Esophagus (tissue), 2 donors: ENCODE results near the gene MAGEF1. TPM values are rescaled to one million over a fixed set of nuclear protein-coding genes. Genes with fewer than 3 reads are reported as not detected.
"Not testable (repeated sequence)": the region's sequence is repeated elsewhere in the genome, so short reads cannot be mapped to it uniquely, and the experiment has no call there.

Source experiments
- H3K27ac ChIP-seq, 2 donors: one replicate each; pipeline ENCODE4 v1.5.1; 2013; ENCODE audit warnings: low read depth in 2 of 2, mild to moderate bottlenecking in 2 of 2, inconsistent platforms in 1 of 2, low read length in 1 of 2, moderate library complexity in 1 of 2
- H3K27me3 ChIP-seq, 2 donors: one replicate each; pipeline ENCODE4 v1.6.1; 2013; ENCODE audit warnings: low read length in 2 of 2, control low read depth in 1 of 2, mild to moderate bottlenecking in 1 of 2; ENCODE audit not compliant: insufficient read depth in 2 of 2, control insufficient read depth in 1 of 2
- H3K36me3 ChIP-seq, 2 donors: one replicate each; pipeline ENCODE4 v1.6.1; 2013; ENCODE audit warnings: low read length in 1 of 2; ENCODE audit not compliant: control insufficient read depth in 2 of 2, insufficient read depth in 2 of 2
- H3K4me1 ChIP-seq, 2 donors: one replicate each; pipeline ENCODE4 v1.6.1; 2013; ENCODE audit warnings: low read length in 1 of 2; ENCODE audit not compliant: control insufficient read depth in 2 of 2, insufficient read depth in 2 of 2
- H3K4me3 ChIP-seq, 2 donors: one replicate each; pipeline ENCODE4 v1.5.1; 2013; ENCODE audit warnings: low read length in 2 of 2, mild to moderate bottlenecking in 2 of 2, low read depth in 1 of 2, moderate library complexity in 1 of 2
- H3K9me3 ChIP-seq, 2 donors: one replicate each; pipeline ENCODE4 v1.6.1; 2013; ENCODE audit warnings: mild to moderate bottlenecking in 2 of 2, low read depth in 1 of 2, low read length in 1 of 2, moderate library complexity in 1 of 2; ENCODE audit not compliant: control insufficient read depth in 2 of 2, insufficient read depth in 1 of 2
- WGBS, 2 donors: extraction: QIAGEN DNeasy Blood & Tissue Kit; methylation state at CpG; one replicate each; pipeline ENCODE4 v1.1.7; 2013; 5-methylcytosine and 5-hydroxymethylcytosine counted together
- polyA plus RNA-seq, 2 donors: library from polyadenylated mRNA; stranded (reverse); fragments of 200-250 nt; gene quantifications; one replicate each; pipeline ENCODE4 v1.2.3, GENCODE V29; 2013
- donor health status: healthy with polysubstance abuse.
- donor health status: Bipolar disorder and iron deficiency.

Gene MAGEF1
- polyA plus RNA-seq, 2 donors: 25.7 to 27.2 TPM

- Histone ChIP-seq H3K27ac (peak overlapping the region; percentile 77 to 97), H3K36me3 (no peaks in the 10 kb centered on the region), H3K9me3 (no peaks in the 10 kb centered on the region), H3K4me1 (peaks cover 4 to 24% of the 10 kb centered on the region in 2 donors), H3K27me3 (no peaks in the 10 kb centered on the region), H3K4me3 (no peak overlapping the region)
- 67 to 78% methylated on average over 3 of the region's 3 CpGs for WGBS, 2 donors
These were observed 25.2 kb upstream of the MAGEF1 start for GRCh38 chr3:184737063-184737462.

- H3K27me3 ChIP-seq: no peaks in the 10 kb centered on the region
- H3K4me3 ChIP-seq: no peak overlapping the region
- H3K27ac ChIP-seq: no peak overlapping the region
- peaks cover 0 to 17% of the 10 kb centered on the region in 2 donors for H3K4me1 ChIP-seq
- WGBS, 2 donors: 88 to 90% methylated on average over 14 of the region's 14 CpGs
- H3K36me3 ChIP-seq: no peaks in the 10 kb centered on the region
- no peaks in the 10 kb centered on the region for H3K9me3 ChIP-seq
These were observed 23.2 kb upstream of the MAGEF1 start for GRCh38 chr3:184734903-184735701.

- no peak overlapping the region for H3K4me3 ChIP-seq
- no peak overlapping the region for H3K27ac ChIP-seq
- peaks cover 0 to 12% of the 10 kb centered on the region in 2 donors for H3K4me1 ChIP-seq
- H3K9me3 ChIP-seq: no peaks in the 10 kb centered on the region
- H3K27me3 ChIP-seq: no peaks in the 10 kb centered on the region
- no peaks in the 10 kb centered on the region for H3K36me3 ChIP-seq
- WGBS, 2 donors: 89 to 90% methylated on average over 8 of the region's 8 CpGs
These were observed 22.2 kb upstream of the MAGEF1 start for GRCh38 chr3:184733971-184734608.

GRCh38 chr3:184733181-184733580 is 21.3 kb upstream of the MAGEF1 start:
- Histone ChIP-seq H3K27ac (no peak overlapping the region), H3K4me1 (peaks cover 0 to 9% of the 10 kb centered on the region in 2 donors), H3K36me3 (no peaks in the 10 kb centered on the region), H3K27me3 (no peaks in the 10 kb centered on the region), H3K4me3 (no peak overlapping the region), H3K9me3 (no peaks in the 10 kb centered on the region)
- 88 to 95% methylated on average over 4 of the region's 4 CpGs for WGBS, 2 donors

GRCh38 chr3:184731786-184732537 is 20.1 kb upstream of the MAGEF1 start:
- no peak overlapping the region for H3K4me3 ChIP-seq
- H3K9me3 ChIP-seq: no peaks in the 10 kb centered on the region
- no peaks in the 10 kb centered on the region for H3K36me3 ChIP-seq
- no peaks in the 10 kb centered on the region for H3K27me3 ChIP-seq
- 74% methylated on average over 11 of the region's 11 CpGs for WGBS, 2 donors
- H3K4me1 ChIP-seq: peaks cover 0 to 1% of the 10 kb centered on the region in 2 donors
- H3K27ac ChIP-seq: no peak overlapping the region

- Histone ChIP-seq H3K27ac (no peak overlapping the region), H3K27me3 (no peaks in the 10 kb centered on the region), H3K9me3 (no peaks in the 10 kb centered on the region), H3K36me3 (no peaks in the 10 kb centered on the region), H3K4me3 (no peak overlapping the region), H3K4me1 (no peaks in the 10 kb centered on the region)
- WGBS, 2 donors: 88 to 89% methylated on average over 2 of the region's 2 CpGs
These were observed 19.1 kb upstream of the MAGEF1 start for GRCh38 chr3:184730924-184731323.

- not testable (repeated sequence) for H3K27me3 ChIP-seq, H3K36me3 ChIP-seq
- 94 to 95% methylated on average over 14 of the region's 14 CpGs for WGBS, 2 donors
These were observed 17.3 kb upstream of the MAGEF1 start for GRCh38 chr3:184729154-184729553.

GRCh38 chr3:184728010-184728527 is 16.2 kb upstream of the MAGEF1 start:
- no peak overlapping the region for H3K4me3 ChIP-seq
- H3K9me3 ChIP-seq: no peaks in the 10 kb centered on the region
- no peaks in the 10 kb centered on the region for H3K36me3 ChIP-seq
- no peaks in the 10 kb centered on the region for H3K4me1 ChIP-seq
- WGBS, 2 donors: 75 to 81% methylated on average over 6 of the region's 6 CpGs
- H3K27me3 ChIP-seq: no peaks in the 10 kb centered on the region
- H3K27ac ChIP-seq: no peak overlapping the region

More at GRCh38 chr3:184729154-184729553, 17.3 kb upstream of the MAGEF1 start:
- not testable (repeated sequence) for H3K4me3 ChIP-seq, H3K27ac ChIP-seq, H3K4me1 ChIP-seq, H3K9me3 ChIP-seq

- no peaks in the 10 kb centered on the region for H3K27me3 ChIP-seq
- WGBS, 2 donors: 37% methylated on average over 10 of the region's 10 CpGs
- H3K27ac ChIP-seq: no peak overlapping the region
- H3K9me3 ChIP-seq: no peaks in the 10 kb centered on the region
- no peaks in the 10 kb centered on the region for H3K4me1 ChIP-seq
- H3K4me3 ChIP-seq: no peak overlapping the region
- no peaks in the 10 kb centered on the region for H3K36me3 ChIP-seq
These were observed 15.6 kb upstream of the MAGEF1 start for GRCh38 chr3:184727357-184728009.
